ENCODE data around the gene TBC1D19.

DNA sequence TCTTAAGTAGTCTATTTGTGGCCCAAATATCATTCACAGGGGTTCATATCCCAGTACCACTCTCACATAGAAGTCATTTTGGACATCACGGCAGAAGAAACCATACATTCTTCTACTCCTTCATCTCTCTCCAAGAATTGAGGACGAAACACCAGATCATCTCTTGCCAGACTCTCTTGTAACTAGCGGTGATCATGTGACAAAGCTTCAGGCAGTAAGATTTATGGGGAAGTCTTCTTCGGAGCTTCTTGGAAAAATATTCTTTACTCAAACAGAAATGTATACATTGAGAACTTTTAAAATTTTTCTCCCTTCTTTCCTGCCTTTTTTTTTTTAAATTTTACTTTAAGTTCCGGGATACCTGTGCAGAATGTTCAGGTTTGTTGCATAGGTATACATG lies 4.7 kb upstream of the TBC1D19 start:
- TF ChIP-seq, protein P1, sequence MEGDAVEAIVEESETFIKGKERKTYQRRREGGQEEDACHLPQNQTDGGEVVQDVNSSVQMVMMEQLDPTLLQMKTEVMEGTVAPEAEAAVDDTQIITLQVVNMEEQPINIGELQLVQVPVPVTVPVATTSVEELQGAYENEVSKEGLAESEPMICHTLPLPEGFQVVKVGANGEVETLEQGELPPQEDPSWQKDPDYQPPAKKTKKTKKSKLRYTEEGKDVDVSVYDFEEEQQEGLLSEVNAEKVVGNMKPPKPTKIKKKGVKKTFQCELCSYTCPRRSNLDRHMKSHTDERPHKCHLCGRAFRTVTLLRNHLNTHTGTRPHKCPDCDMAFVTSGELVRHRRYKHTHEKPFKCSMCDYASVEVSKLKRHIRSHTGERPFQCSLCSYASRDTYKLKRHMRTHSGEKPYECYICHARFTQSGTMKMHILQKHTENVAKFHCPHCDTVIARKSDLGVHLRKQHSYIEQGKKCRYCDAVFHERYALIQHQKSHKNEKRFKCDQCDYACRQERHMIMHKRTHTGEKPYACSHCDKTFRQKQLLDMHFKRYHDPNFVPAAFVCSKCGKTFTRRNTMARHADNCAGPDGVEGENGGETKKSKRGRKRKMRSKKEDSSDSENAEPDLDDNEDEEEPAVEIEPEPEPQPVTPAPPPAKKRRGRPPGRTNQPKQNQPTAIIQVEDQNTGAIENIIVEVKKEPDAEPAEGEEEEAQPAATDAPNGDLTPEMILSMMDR (conservative IDR thresholded peaks at IDR 0.05; ENCODE audit: low read length) = no peak
- TF ChIP-seq EZH2phosphoT487 (IDR thresholded peaks at IDR 0.05; ENCODE audit: borderline replicate concordance) = no peak

All from Loucy (cell line).